HepG2 (cell line): ENCODE data around the gene THRA. TPM values are rescaled to one million over a fixed set of nuclear protein-coding genes. Genes with fewer than 3 reads are reported as not detected.

Experiments
- CREBL2 ChIP-seq: sonication (generic); formaldehyde crosslinking; IDR thresholded peaks from 2 replicates; pipeline ENCODE4 v1.8.1; 2023; ENCODE audit warnings: missing genetic modification reagents, mild to moderate bottlenecking, borderline replicate concordance
- MEF2D ChIP-seq: sonication (generic); formaldehyde crosslinking; IDR thresholded peaks from 2 replicates; pipeline ENCODE4 v1.5.1; 2020; ENCODE audit warnings: mild to moderate bottlenecking, missing genetic modification reagents
- NR1H2 ChIP-seq: sonication (generic); formaldehyde crosslinking; IDR thresholded peaks from 2 replicates; pipeline ENCODE4 v1.8.1; 2022; ENCODE audit warnings: low read depth, missing genetic modification reagents, borderline replicate concordance
- NR2F6 ChIP-seq, 2 experiments: IDR thresholded peaks; 2 replicates each; pipeline ENCODE4 v1.6.1; 2016; ENCODE audit warnings: antibody characterized with exemption in 1 of 2, mild to moderate bottlenecking in 1 of 2
- RXRA ChIP-seq: sonication (generic); formaldehyde crosslinking; IDR thresholded peaks from 2 replicates; pipeline ENCODE4 v1.5.1; 2020; ENCODE audit warnings: missing genetic modification reagents
- SAP130 ChIP-seq: IDR thresholded peaks from 2 replicates; pipeline ENCODE4 v1.6.1; 2016; ENCODE audit warnings: low read depth
- TAF15 ChIP-seq: fragments of 200-400 bp; formaldehyde crosslinking; IDR thresholded peaks from one replicate; pipeline ENCODE4 v1.6.1; 2018; ENCODE audit warnings: mild to moderate bottlenecking, low read depth, low read length; ENCODE audit not compliant: poor library complexity, severe bottlenecking
- TEF ChIP-seq: sonication (generic); formaldehyde crosslinking; IDR thresholded peaks from 2 replicates; pipeline ENCODE4 v1.5.0; 2020; ENCODE audit warnings: missing genetic modification reagents
- TGIF2 ChIP-seq: IDR thresholded peaks from 2 replicates; pipeline ENCODE4 v1.6.1; 2016; ENCODE audit warnings: control low read depth, missing compliant biosample characterization
- ZBTB20 ChIP-seq: sonication (generic); formaldehyde crosslinking; IDR thresholded peaks from 2 replicates; pipeline ENCODE4 v1.8.1; 2023; ENCODE audit warnings: missing genetic modification reagents, low read depth, mild to moderate bottlenecking, borderline replicate concordance
- ZNF230 ChIP-seq: sonication (generic); formaldehyde crosslinking; IDR thresholded peaks from 2 replicates; pipeline ENCODE4 v1.4.0; 2020; ENCODE audit warnings: mild to moderate bottlenecking, missing genetic modification reagents
- ZNF232 ChIP-seq: sonication (generic); formaldehyde crosslinking; IDR thresholded peaks from 2 replicates; pipeline ENCODE4 v1.4.0; 2020; ENCODE audit warnings: missing genetic modification reagents, borderline replicate concordance
- ZNF24 ChIP-seq: fragments of 450-650 bp; IDR thresholded peaks from 2 replicates; pipeline ENCODE4 v1.6.1; 2017; ENCODE audit warnings: antibody characterized with exemption, mild to moderate bottlenecking
- ZNF747 ChIP-seq: sonication (generic); formaldehyde crosslinking; IDR thresholded peaks from 2 replicates; pipeline ENCODE4 v1.8.1; 2023; ENCODE audit warnings: missing genetic modification reagents, mild to moderate bottlenecking, borderline replicate concordance
- polyA plus RNA-seq, 8 experiments: library from polyadenylated mRNA; depleted of rRNA in 3 of 8; stranded (reverse) in 7 of 8; unstranded in 1 of 8; fragments of >200 nt; fragmentation: Illumina TruSeq in 4 of 8; extraction: Trizol in 4 of 8; gene quantifications; 2 replicates each; pipeline versions ENCODE4 v1.2.1 to v1.2.3, GENCODE V29; 2011 to 2016; ENCODE audit warnings: low read depth in 4 of 8, missing spikeins in 1 of 8, mixed read lengths in 1 of 8; ENCODE audit not compliant: insufficient read depth in 1 of 8
- total RNA-seq, 5 experiments: library from RNA; depleted of rRNA; stranded (reverse); fragments of >200 nt; fragmentation: Illumina TruSeq; extraction: Trizol; gene quantifications; 2 replicates each; pipeline ENCODE4 v1.2.3, GENCODE V29; 2016; ENCODE audit warnings: low read depth in 1 of 5
- TF ChIP-seq, protein P1 (sequence below): sonication (generic); formaldehyde crosslinking; conservative IDR thresholded peaks from 2 replicates; pipeline ENCODE4 v1.8.0; 2022; ENCODE audit warnings: mild to moderate bottlenecking, moderate library complexity, missing genetic modification reagents
- TF ChIP-seq, protein P2 (sequence below): sonication (generic); formaldehyde crosslinking; IDR thresholded peaks from 2 replicates; pipeline ENCODE4 v1.8.0; 2023; ENCODE audit warnings: mild to moderate bottlenecking, missing genetic modification reagents
- TF ChIP-seq, protein P3 (sequence below): sonication (generic); formaldehyde crosslinking; IDR thresholded peaks from 2 replicates; pipeline ENCODE4 v1.4.0; 2020; ENCODE audit warnings: low read depth, missing genetic modification reagents
- TF ChIP-seq, protein P4 (sequence below): sonication (generic); formaldehyde crosslinking; IDR thresholded peaks from 2 replicates; pipeline ENCODE4 v1.4.0; 2020; ENCODE audit warnings: missing genetic modification reagents, borderline replicate concordance

THRA gene
- total and polyA plus RNA-seq, 2 of the 13 experiments (the other 11 are each of a cell fraction or from before 2014, with no cell fraction given) = 8.0 to 9.9 TPM

GRCh38 chr17:40014375-40014980 is 48.3 kb upstream of the THRA start (continued):
- TF ChIP-seq, protein P1, sequence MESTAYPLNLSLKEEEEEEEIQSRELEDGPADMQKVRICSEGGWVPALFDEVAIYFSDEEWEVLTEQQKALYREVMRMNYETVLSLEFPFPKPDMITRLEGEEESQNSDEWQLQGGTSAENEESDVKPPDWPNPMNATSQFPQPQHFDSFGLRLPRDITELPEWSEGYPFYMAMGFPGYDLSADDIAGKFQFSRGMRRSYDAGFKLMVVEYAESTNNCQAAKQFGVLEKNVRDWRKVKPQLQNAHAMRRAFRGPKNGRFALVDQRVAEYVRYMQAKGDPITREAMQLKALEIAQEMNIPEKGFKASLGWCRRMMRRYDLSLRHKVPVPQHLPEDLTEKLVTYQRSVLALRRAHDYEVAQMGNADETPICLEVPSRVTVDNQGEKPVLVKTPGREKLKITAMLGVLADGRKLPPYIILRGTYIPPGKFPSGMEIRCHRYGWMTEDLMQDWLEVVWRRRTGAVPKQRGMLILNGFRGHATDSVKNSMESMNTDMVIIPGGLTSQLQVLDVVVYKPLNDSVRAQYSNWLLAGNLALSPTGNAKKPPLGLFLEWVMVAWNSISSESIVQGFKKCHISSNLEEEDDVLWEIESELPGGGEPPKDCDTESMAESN = no peak
- no peak for TF ChIP-seq TAF15
- TF ChIP-seq NR2F6 (IDR thresholded peaks at IDR 0.05) = 0 out of 2 replicates have a peak, but pooled peaks have one; percentile 4
- 0 out of 2 replicates have a peak, but pooled peaks have one; percentile 32 for TF ChIP-seq NR2F6 (CRISPR knock-in tag; IDR thresholded peaks at IDR 0.05)
- TF ChIP-seq ZNF230 (CRISPR knock-in tag) = no peak
- TF ChIP-seq, protein P2, sequence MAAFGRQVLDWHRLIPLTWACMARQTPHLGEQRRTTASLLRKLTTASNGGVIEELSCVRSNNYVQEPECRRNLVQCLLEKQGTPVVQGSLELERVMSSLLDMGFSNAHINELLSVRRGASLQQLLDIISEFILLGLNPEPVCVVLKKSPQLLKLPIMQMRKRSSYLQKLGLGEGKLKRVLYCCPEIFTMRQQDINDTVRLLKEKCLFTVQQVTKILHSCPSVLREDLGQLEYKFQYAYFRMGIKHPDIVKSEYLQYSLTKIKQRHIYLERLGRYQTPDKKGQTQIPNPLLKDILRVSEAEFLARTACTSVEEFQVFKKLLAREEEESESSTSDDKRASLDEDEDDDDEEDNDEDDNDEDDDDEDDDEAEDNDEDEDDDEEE (CRISPR knock-in tag) = no peak
- TF ChIP-seq ZNF24 = no peak
- TF ChIP-seq SAP130 (CRISPR knock-in tag) = peak; percentile 28; the same call in 1 of the 2 replicates
- TF ChIP-seq CREBL2 = 0 out of 2 replicates have a peak, but pooled peaks have one; percentile 2
- no peak for TF ChIP-seq TEF
- 0 out of 2 replicates have a peak, but pooled peaks have one; percentile 14 for TF ChIP-seq ZNF747
- TF ChIP-seq TGIF2 (CRISPR knock-in tag) = no peak
- TF ChIP-seq, protein P3, sequence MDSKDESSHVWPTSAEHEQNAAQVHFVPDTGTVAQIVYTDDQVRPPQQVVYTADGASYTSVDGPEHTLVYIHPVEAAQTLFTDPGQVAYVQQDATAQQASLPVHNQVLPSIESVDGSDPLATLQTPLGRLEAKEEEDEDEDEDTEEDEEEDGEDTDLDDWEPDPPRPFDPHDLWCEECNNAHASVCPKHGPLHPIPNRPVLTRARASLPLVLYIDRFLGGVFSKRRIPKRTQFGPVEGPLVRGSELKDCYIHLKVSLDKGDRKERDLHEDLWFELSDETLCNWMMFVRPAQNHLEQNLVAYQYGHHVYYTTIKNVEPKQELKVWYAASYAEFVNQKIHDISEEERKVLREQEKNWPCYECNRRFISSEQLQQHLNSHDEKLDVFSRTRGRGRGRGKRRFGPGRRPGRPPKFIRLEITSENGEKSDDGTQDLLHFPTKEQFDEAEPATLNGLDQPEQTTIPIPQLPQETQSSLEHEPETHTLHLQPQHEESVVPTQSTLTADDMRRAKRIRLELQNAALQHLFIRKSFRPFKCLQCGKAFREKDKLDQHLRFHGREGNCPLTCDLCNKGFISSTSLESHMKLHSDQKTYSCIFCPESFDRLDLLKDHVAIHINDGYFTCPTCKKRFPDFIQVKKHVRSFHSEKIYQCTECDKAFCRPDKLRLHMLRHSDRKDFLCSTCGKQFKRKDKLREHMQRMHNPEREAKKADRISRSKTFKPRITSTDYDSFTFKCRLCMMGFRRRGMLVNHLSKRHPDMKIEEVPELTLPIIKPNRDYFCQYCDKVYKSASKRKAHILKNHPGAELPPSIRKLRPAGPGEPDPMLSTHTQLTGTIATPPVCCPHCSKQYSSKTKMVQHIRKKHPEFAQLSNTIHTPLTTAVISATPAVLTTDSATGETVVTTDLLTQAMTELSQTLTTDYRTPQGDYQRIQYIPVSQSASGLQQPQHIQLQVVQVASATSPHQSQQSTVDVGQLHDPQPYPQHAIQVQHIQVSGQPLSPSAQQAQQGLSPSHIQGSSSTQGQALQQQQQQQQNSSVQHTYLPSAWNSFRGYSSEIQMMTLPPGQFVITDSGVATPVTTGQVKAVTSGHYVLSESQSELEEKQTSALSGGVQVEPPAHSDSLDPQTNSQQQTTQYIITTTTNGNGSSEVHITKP = no peak
- no peak for TF ChIP-seq NR1H2
- TF ChIP-seq, protein P4, sequence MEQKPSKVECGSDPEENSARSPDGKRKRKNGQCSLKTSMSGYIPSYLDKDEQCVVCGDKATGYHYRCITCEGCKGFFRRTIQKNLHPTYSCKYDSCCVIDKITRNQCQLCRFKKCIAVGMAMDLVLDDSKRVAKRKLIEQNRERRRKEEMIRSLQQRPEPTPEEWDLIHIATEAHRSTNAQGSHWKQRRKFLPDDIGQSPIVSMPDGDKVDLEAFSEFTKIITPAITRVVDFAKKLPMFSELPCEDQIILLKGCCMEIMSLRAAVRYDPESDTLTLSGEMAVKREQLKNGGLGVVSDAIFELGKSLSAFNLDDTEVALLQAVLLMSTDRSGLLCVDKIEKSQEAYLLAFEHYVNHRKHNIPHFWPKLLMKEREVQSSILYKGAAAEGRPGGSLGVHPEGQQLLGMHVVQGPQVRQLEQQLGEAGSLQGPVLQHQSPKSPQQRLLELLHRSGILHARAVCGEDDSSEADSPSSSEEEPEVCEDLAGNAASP (CRISPR knock-in tag) = peak; percentile 36; the same call in 1 of the 2 replicates
- peak; percentile 66; the same call in 1 of the 2 replicates for TF ChIP-seq ZNF232 (CRISPR knock-in tag)
- TF ChIP-seq MEF2D = peak; percentile 52; the same call in 1 of the 2 replicates
- peak; percentile 65; the same call in 1 of the 2 replicates for TF ChIP-seq RXRA (CRISPR knock-in tag)
- TF ChIP-seq ZBTB20 = peak; percentile 41; the same call in 1 of the 2 replicates
